ENCODE measurements around the gene TNIK. TPM values are rescaled to one million over a fixed set of nuclear protein-coding genes. Genes with fewer than 3 reads are reported as not detected.

Gene TNIK
- total and polyA plus RNA-seq, 10 of the 15 experiments (the other 5 are each of a cell fraction or from before 2014, with no cell fraction given), result 13.9 to 74.3 (median 48.2) TPM

- Histone ChIP-seq H3K4me3 (no peak overlapping the region), H3K4me1 (ENCODE audit: control insufficient read depth, insufficient read depth, low read length) (peaks cover 44% of the 10 kb centered on the region), H3K9ac (ENCODE audit: control insufficient read depth, insufficient read depth, low read length) (no peak overlapping the region), H3K27ac (ENCODE audit: control insufficient read depth, insufficient read depth) (no peak overlapping the region), H3K4me2 (ENCODE audit: control insufficient read depth, insufficient read depth) (no peak overlapping the region), H4K20me1 (ENCODE audit: control insufficient read depth, insufficient read depth) (0 out of 2 replicates have a peak, but pooled peaks cover 2% of the 10 kb centered on the region), H2AFZ (ENCODE audit: control insufficient read depth, low read depth, low read length) (no peak overlapping the region), H3K36me3 (ENCODE audit: control insufficient read depth in 2 of 2, insufficient read depth in 2 of 2, low read length in 1 of 2) (peaks cover 0 to 1% of the 10 kb centered on the region in 2 experiments; a peak in 2 of 4 replicates), H3K27me3 (replicated peaks in 1 of 2; ENCODE audit: control insufficient read depth in 2 of 2, insufficient read depth in 2 of 2, low read length in 1 of 2) (no peaks in the 10 kb centered on the region), H3K9me3 (replicated peaks; ENCODE audit: control insufficient read depth, insufficient read depth, low read length) (no peaks in the 10 kb centered on the region; the same call in 1 of the 3 replicates), H3K79me2 (ENCODE audit: control insufficient read depth, insufficient read depth, low read length) (peaks cover 98% of the 10 kb centered on the region)
- ChIA-PET RAD21 (ENCODE audit: unreplicated experiment) (interaction anchor here (0.6 to 4.3 kb wide), 5 partner anchors 14 to 69 kb away, joined by 3 to 19 read pairs (median 4); no protein-coding TSS in a partner anchor), CTCF (interaction anchor here (1.0 to 1.7 kb wide), 2 partner anchors 10 to 51 kb away, joined by 3 to 6 read pairs; no protein-coding TSS in a partner anchor), POLR2A (interaction anchor here (1.4 kb wide), 1 partner anchor 10 kb away, joined by 3 read pairs; no protein-coding TSS in a partner anchor), SMC1A (ENCODE audit: uncharacterized antibody, unreplicated experiment) (interaction anchor here (1.2 to 5.0 kb wide), 5 partner anchors 9 to 25 kb away, joined by 3 to 36 read pairs (median 4); no protein-coding TSS in a partner anchor)
- BruUV-seq (replicated peaks), result no TSS peak
- intact Hi-C loops (cut with micrococcal nuclease; ENCODE audit: unreplicated experiment) (no loop called here), in situ Hi-C loops (cut with MboI) (no loop called here)
- no peak for FAIRE-seq
- 0 out of 2 replicates have a peak, but pooled peaks have one; percentile 7 for TF ChIP-seq SPI1 (IDR thresholded peaks at IDR 0.05; ENCODE audit: borderline replicate concordance, insufficient read depth, low read depth, low read length)
- no peak for TF ChIP-seq HDAC6 (IDR thresholded peaks at IDR 0.05; ENCODE audit: unreplicated experiment)
- TF ChIP-seq ELK1 (IDR thresholded peaks at IDR 0.05; ENCODE audit: low read depth, low read length), result no peak
- no peak for TF ChIP-seq IRF5 (IDR thresholded peaks at IDR 0.05; ENCODE audit: borderline replicate concordance)
- TF ChIP-seq MTA2 (IDR thresholded peaks at IDR 0.05; ENCODE audit: low read depth), result 0 out of 2 replicates have a peak, but pooled peaks have one; percentile 29
- TF ChIP-seq ZNF687 (IDR thresholded peaks at IDR 0.05), result peak; percentile 56; the same call in 1 of the 2 replicates
- TF ChIP-seq NR2C1 (IDR thresholded peaks at IDR 0.05), result peak; percentile 37; the same call in 1 of the 2 replicates
- no peak for TF ChIP-seq ZZZ3 (IDR thresholded peaks at IDR 0.05; ENCODE audit: control insufficient read depth, insufficient read length, low read depth)
- peak; percentile 24 for ATAC-seq
- DNase-seq (ENCODE audit: low read depth, low spot score), result no peak
Observed at GRCh38 chr3:171387062-171387461, 73.1 kb downstream of the TNIK start.

Measured in GM12878 (cell line).